Stimulated activated CD4-positive, alpha-beta T cell treated with anti-CD3 and anti-CD28 coated beads, TNF-alpha, amount 100 ng/mL, for 24 hours (primary cell): ENCODE data around the gene COLEC12.

Source experiments
- DNase-seq, 3 experiments: peaks; one replicate each; pipeline ENCODE4 v3.0.0-alpha.2; 2020; ENCODE audit warnings: low read depth in 3 of 3

COLEC12 gene

GRCh38 chr18:500632-501405, at the start of gene COLEC12:
TSS of gene COLEC12 (minus strand) at chr18:500701. CDS start at chr18:500514, 187 bp downstream.
- DNase-seq, result no peak

DNA sequence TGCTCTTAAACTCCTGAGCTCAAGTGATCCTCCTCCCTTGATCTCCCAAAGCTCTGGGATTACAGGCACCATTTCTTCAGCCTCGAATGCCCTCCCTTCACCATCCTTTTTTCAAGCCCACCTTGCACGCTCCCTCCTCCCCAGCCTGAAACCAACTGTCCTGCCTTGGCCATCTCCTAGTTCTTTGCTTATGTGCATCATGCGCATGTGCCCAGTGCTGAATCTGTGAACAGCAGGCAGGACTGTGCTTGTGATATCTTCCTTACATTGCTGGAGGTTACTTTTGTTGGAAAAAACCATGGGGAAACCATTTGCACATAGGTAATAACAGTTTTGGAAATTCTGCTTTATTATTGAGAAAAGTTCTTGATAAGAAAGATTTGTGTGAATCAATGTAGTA, 49.5 kb upstream of the COLEC12 start:
- no peak for DNase-seq

- DNase-seq, result no peak
Measured at GRCh38 chr18:543447-544078, 43.1 kb upstream of the COLEC12 start.

- DNase-seq, result no peak
Measured at GRCh38 chr18:533995-534601, 33.6 kb upstream of the COLEC12 start.

DNA sequence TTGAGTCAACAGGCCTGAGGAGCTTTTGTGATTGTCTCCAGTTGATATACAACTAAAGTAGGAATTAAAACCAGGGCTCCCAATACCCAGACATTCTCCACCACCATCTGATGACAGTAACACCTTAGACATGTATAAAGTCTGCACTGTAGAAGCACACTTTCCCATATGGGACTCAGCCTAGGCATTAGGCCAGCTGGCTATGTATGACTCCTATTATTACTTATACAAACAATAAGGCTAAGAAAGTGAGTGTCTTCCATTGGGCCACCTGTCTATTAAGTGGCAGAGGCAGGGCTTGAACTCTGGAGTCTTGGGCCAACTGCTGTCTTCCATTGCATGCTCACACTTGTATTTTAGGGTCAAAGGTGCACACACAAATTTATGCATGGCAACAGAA, 32.1 kb upstream of the COLEC12 start:
- no peak for DNase-seq

- DNase-seq, result no peak
Measured at GRCh38 chr18:532018-532417, 31.5 kb upstream of the COLEC12 start.

DNA sequence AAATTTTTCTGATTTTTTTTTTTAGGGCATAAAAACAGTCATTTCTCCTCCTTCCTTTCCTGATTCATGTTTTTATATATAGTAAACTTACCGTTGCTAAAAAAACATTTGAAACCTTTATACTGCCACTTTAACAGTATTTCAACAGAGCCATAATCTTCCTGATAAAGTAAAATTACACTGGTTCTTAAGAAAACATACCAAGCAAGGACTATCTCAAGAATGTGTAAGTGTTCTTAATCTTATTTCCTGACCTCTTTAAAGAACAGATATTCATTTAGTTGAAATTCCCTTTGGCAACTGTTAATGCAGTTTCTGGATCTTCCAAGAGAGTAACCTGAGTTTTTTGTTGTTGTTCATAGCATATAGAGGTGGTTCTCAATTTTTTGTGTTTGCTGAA, 26.6 kb upstream of the COLEC12 start:
- DNase-seq, result no peak

- no peak for DNase-seq
Measured at GRCh38 chr18:526681-527080, 26.2 kb upstream of the COLEC12 start.

DNA sequence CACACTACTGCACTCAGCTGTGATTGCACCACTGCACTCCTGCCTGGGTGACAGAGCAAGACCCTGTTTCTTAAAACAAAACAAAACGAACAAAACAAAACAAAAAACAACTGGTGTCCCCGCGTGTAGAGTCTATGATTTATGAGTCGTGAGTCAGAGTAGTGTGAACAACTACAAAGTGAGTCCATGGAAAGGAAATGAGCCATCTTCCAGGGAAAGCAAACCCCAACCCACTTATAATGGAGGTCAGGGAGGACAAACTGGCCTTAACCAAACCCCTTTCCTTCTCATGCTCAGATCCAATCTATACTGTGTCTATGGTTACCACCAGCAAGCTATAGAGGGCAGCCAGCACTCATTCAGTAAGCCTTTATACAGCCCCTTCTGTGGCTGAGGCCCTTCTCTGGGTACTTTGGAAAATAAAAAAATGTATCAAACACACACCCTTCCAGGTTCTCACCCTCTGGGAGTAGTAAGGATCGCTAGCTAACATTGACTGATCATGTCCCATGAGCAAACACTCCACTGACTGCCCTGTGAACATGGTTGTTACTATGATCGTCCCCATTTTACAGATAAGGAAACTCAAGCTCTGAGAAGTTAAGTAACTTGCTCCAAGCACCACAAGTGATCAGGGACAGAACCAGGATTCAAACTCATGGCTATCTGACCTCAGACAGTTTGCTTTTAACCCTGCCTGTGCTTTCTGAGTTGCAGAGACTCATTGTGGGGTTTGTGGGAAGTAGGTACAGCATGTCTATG, 24.7 kb upstream of the COLEC12 start:
- DNase-seq, result no peak

DNA sequence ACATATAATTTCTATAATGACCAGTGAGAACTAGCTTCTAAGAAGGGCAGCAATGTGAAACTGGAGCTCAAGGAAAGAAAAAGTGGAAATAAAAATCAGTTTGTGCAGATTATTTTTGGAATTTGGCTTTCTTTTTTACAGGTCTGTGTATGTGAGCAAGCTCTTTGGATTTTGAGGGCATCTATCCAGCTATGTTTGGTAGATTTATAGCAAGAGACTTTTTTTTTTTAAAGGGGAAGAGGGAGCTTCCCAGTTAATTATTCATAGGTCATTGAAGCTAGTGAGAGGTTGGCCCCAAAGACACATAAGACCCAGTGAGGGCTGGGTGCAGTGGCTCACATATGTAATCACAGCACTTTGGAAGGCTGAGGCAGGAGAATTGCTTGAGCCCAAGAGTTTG, 24.0 kb upstream of the COLEC12 start:
- no peak for DNase-seq

- no peak for DNase-seq
Measured at GRCh38 chr18:523561-523960, 23.1 kb upstream of the COLEC12 start.

DNA sequence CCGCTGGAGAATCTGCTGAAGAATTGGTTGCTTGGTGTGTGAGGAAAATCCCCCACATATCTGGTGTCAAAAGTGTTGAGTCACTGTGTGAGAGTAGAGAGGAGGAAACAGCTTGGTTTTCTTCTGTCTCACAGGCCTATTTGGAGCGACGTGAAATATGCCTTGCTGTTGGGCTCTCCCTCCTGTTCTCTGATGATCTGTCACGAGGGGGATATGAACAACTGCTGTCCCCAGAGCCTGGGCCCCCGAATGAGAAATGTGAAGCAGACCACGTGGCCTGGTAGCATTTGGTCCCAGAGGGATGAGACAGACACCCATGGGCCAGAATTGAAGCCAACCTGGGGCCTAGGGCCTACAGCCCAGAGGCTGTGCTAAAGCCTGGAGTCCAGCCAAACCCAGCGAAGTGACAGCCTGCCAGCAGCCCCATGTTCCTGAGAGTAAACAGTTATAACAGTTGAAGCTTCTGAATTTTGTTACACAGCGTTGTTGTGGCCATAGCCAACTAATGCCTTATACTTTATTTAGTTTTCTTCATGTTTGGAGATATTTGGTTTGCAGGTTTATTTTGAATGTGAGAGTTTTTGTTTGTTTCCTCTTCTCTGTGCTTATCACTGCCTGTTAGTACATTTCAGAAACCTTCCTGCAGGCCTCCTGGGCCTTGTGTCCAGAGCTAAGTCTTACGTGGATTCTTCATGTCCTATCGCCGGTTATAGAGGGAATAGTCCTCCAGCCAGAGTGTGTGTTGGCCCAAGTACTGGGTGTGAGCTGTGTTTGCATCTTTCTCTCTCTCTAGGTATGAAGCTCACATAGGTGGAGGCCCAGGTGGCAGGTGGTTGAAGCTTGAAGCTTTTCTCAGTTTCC, 18.7 kb upstream of the COLEC12 start:
- DNase-seq, result no peak

GRCh38 chr18:518081-518480, 17.6 kb upstream of the COLEC12 start:
- DNase-seq, result no peak

DNA sequence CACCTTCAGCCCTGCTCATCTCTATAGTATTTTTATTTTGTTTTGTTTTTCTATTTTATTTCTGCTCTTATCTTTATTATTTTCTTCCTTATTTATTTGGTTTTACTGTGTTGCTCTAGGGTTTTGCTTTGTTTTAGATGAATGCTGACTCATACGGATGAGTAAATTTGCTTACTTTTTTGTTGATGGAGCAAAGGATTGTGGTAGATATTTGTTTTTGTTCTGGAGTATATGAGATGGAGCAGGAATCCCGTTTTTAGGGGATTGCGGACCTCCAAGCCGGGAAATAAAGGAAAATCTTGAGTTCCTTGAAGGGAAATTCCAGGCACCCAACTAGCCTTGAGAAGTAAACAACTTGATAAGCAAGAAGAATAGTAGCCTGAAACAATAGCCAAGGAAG, 15.3 kb upstream of the COLEC12 start:
- DNase-seq, result no peak

DNA sequence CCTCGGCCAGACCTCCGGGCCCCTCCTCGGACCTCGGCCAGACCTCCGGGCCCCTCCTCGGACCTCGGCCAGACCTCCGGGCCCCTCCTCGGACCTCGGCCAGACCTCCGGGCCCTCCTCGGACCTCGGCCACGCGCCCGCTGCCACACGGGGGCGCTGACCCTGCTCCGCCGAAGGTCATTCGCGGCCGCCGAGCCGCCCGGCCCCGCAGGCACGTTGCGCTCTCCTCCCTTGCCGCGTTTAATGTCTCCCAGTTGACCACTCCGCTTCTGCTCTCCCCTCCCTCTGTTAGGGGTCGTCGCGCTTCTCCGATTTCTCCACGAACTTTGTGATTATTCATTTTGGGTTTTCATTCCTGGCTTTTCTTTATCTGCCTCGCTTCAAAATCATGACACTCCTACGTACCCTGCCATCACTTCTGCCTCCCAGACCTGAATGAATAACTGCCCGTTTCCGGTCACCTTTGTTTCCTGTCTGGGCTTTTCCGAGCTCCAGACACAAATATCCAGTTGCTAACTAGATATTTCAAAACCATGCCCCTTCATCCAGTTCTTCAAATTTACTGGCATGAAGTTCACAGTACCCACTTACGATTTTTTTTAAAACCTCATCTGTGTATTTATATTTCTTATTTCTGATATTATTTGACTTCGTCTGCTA, 14.8 kb upstream of the COLEC12 start:
- no peak for DNase-seq

GRCh38 chr18:513826-514530, 13.5 kb upstream of the COLEC12 start:
- no peak for DNase-seq

DNA sequence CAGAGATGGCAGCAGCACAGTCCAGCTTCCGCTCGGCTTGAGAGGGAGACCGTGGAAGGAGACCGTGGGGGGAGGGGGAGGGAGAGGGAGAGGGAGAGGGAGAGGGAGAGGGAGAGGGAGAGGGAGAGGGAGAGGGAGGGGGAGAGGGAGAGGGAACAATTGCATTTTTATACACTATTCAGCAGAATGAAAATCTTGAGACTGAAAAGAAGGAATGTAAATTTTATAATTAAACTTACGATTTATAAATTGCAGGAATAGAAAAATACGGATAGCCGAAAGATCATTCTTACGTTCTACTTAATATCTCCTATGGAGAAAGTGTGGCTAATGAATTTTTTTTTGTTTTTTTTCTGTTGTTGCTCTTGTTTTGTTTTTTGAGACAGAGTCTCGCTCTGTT, 12.5 kb upstream of the COLEC12 start:
- DNase-seq, result no peak

GRCh38 chr18:508835-509234, 8.3 kb upstream of the COLEC12 start:
- no peak for DNase-seq

DNA sequence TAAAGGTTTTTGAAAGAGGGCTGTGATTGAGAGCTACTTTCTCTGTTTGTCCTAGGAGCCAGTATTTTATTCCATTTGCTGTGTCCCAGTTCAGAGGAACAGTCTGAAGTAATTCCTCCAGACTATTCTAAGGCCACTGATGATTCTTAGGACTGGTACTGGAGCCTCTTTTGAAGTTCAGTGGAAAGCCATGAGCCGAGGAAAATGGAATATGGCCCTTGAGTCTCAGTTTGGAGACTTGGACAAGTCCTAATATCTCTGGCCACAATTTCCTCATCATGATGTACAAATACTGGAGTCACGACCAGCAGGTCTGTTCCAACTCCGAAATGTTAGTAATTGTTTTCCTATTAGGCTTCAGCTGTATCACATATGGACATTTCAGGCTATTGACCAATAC, 7.1 kb upstream of the COLEC12 start:
- DNase-seq, result no peak

DNA sequence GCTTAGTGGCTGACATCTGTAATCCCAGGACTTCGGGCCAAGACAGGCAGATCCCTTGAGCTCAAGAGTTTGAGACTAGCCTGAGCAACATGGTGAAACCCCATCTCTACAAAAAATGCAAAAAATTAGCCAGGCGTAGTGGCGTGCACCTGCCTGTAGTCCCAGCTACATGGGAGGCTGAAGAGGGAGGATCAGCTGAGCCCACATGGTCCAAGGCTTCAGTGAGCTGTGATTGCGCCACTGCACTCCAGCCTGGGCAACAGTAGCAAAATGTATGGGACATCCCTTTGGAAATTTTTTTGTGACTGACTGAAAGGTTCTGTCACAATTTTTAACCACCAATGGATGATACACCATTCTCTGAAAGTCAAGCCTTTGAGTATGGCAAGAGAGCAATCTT, 6.3 kb upstream of the COLEC12 start:
- DNase-seq, result no peak
